CD4-positive, alpha-beta T cell (primary cell): ENCODE data around the gene SETBP1. TPM values are rescaled to one million over a fixed set of nuclear protein-coding genes. Genes with fewer than 3 reads are reported as not detected.

Source experiments
- ATAC-seq: fragments of 200-7000 bp; cut with Tn5 transposase; one replicate; pipeline ENCODE4 v1.10.0; 2022; ENCODE audit warnings: mild to moderate bottlenecking; ENCODE audit not compliant: poor library complexity
- CTCF ChIA-PET: fragments of 350-600 bp; sonication (Branson Sonifier 250); formaldehyde crosslinking; loops from one replicate; lab custom pipeline; 2021; ENCODE audit warnings: antibody characterized with exemption, inconsistent platforms; lab: Charles Lee
- POLR2A ChIA-PET: fragments of 350-600 bp; sonication (Branson Sonifier 250); formaldehyde crosslinking; loops from one replicate; lab custom pipeline; 2021; ENCODE audit warnings: antibody characterized with exemption, inconsistent platforms; lab: Charles Lee
- DNase-seq, 14 experiments: peaks; one replicate each; pipeline ENCODE4 v3.0.0-alpha.2; 2013 to 2020; ENCODE audit warnings: mixed read lengths in 2 of 14
- H3K27ac ChIP-seq, 2 donors: one replicate each; pipeline versions ENCODE4 v1.5.1 to v1.7.0; 2013; ENCODE audit warnings: low read length in 2 of 2, low read depth in 1 of 2, mild to moderate bottlenecking in 1 of 2
- H3K27me3 ChIP-seq, 2 experiments: 1 replicate in 1 of 2; 2 replicates in 1 of 2; pipeline versions ENCODE4 v1.6.1 to v1.7.0; 2013; ENCODE audit warnings: low read length in 2 of 2, control low read depth in 1 of 2, mild to moderate bottlenecking in 1 of 2, moderate library complexity in 1 of 2; ENCODE audit not compliant: insufficient read depth in 2 of 2, control insufficient read depth in 1 of 2
- H3K36me3 ChIP-seq: one replicate; pipeline ENCODE4 v1.6.1; 2013; ENCODE audit warnings: low read length, control low read depth; ENCODE audit not compliant: insufficient read depth
- H3K4me1 ChIP-seq: one replicate; pipeline ENCODE4 v1.6.1; 2013; ENCODE audit warnings: low read length, control low read depth; ENCODE audit not compliant: insufficient read depth
- H3K4me3 ChIP-seq: one replicate; pipeline ENCODE4 v1.5.1; 2013; ENCODE audit warnings: mild to moderate bottlenecking, low read length, moderate library complexity
- H3K9me3 ChIP-seq, 2 experiments: 1 replicate in 1 of 2; 2 replicates in 1 of 2; pipeline versions ENCODE4 v1.6.1 to v1.7.0; 2013; ENCODE audit warnings: low read length in 2 of 2, mild to moderate bottlenecking in 2 of 2, control low read depth in 1 of 2, moderate library complexity in 1 of 2; ENCODE audit not compliant: control insufficient read depth in 1 of 2, insufficient read depth in 1 of 2
- H3K27ac Mint-ChIP-seq: one replicate; pipeline ENCODE4 v1.8.0; 2020; ENCODE audit warnings: mixed read lengths
- H3K27me3 Mint-ChIP-seq: one replicate; pipeline ENCODE4 v1.8.0; 2021; ENCODE audit warnings: mixed read lengths
- H3K36me3 Mint-ChIP-seq: one replicate; pipeline ENCODE4 v1.8.0; 2021; ENCODE audit warnings: low read depth, mixed read lengths
- H3K4me1 Mint-ChIP-seq: one replicate; pipeline ENCODE4 v1.8.0; 2021; ENCODE audit warnings: low read depth, mixed read lengths
- H3K4me3 Mint-ChIP-seq: one replicate; pipeline ENCODE4 v1.8.0; 2020; ENCODE audit warnings: mild to moderate bottlenecking, mixed read lengths
- H3K9me3 Mint-ChIP-seq: one replicate; pipeline ENCODE4 v1.8.0; 2020; ENCODE audit warnings: mixed read lengths
- CTCF ChIP-seq: fragments of 200-600 bp; IDR thresholded peaks from one replicate; pipeline ENCODE4 v1.8.0; 2022; ENCODE audit warnings: antibody characterized with exemption, mild to moderate bottlenecking
- intact Hi-C, 2 experiments: fragments of 100-400 bp; cut with DNase I in 1 of 2; cut with micrococcal nuclease in 1 of 2; formaldehyde crosslinking; loops; one replicate each; pipeline versions ENCODE4 v1.15.1 to v1.9.0; 2023 to 2025; cut with DNase I, micrococcal nuclease
- total RNA-seq, 174 experiments: library from RNA in 2 of 174; stranded (reverse) in 2 of 174; gene quantifications; one replicate each; pipeline ENCODE4 v1.2.3 and lab custom pipeline; 2021 to 2026

The SETBP1 gene
- total RNA-seq, 2 experiments from 2014 or later: 0.25 to 0.41 TPM

GRCh38 chr18:45024357-45025088, 343.8 kb downstream of the SETBP1 start:
- no peak overlapping the region for H3K27ac ChIP-seq
- H3K36me3 Mint-ChIP-seq: no peaks in the 10 kb centered on the region
- intact Hi-C loops: no loop called here
- H3K4me1 ChIP-seq: no peaks in the 10 kb centered on the region
- H3K9me3 Mint-ChIP-seq: no peaks in the 10 kb centered on the region
- no peaks in the 10 kb centered on the region for H3K27me3 ChIP-seq
- H3K36me3 ChIP-seq: no peaks in the 10 kb centered on the region
- no peak overlapping the region for H3K4me3 Mint-ChIP-seq
- no peak for DNase-seq
- POLR2A ChIA-PET: interaction anchor here (0.8 kb wide), 1 partner anchor 19 kb away, joined by 3 read pairs; no protein-coding TSS in a partner anchor
- CTCF ChIA-PET: no interaction called here
- H3K4me1 Mint-ChIP-seq: no peaks in the 10 kb centered on the region
- TF ChIP-seq CTCF: no peak
- no peak overlapping the region for H3K4me3 ChIP-seq
- no peaks in the 10 kb centered on the region for H3K27me3 Mint-ChIP-seq
- no peaks in the 10 kb centered on the region for H3K9me3 ChIP-seq
- H3K27ac Mint-ChIP-seq: no peak overlapping the region
- ATAC-seq: no peak

GRCh38 chr18:45025089-45025450, 344.4 kb downstream of the SETBP1 start:
- CTCF ChIA-PET: no interaction called here

DNA sequence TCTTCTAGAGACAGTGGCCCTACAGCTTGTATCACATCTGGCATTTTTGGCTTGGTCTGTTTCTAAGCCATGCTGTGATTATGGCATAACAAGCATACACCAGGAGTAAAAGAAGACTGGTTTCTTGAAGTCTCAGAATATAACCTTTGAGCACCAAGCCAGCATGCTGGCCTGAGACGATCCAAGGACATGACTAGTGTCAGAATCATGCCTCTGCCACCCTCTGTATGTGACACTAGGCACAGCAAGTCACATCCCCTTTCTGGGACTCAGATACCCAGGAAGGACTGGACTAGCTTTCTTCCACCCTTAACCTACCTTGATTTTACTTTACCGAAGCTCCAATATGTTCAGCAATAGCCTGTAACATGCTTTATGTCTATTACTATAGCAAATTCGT, 345.5 kb downstream of the SETBP1 start:
- no peak for DNase-seq
- Mint-ChIP-seq H3K27ac (no peak overlapping the region), H3K27me3 (no peaks in the 10 kb centered on the region), H3K36me3 (no peaks in the 10 kb centered on the region), H3K4me1 (no peaks in the 10 kb centered on the region), H3K4me3 (no peak overlapping the region), H3K9me3 (no peaks in the 10 kb centered on the region)
- H3K4me3 ChIP-seq: no peak overlapping the region
- H3K36me3 ChIP-seq: no peaks in the 10 kb centered on the region
- no peaks in the 10 kb centered on the region for H3K27me3 ChIP-seq
- no peak for ATAC-seq
- H3K4me1 ChIP-seq: no peaks in the 10 kb centered on the region
- ChIA-PET POLR2A (no interaction called here), CTCF (no interaction called here)
- H3K9me3 ChIP-seq: no peaks in the 10 kb centered on the region
- intact Hi-C loops: no loop called here
- H3K27ac ChIP-seq: no peak overlapping the region
- no peak for TF ChIP-seq CTCF

More at GRCh38 chr18:45025089-45025450, 344.4 kb downstream of the SETBP1 start:
- intact Hi-C loops: no loop called here
- Histone ChIP-seq H3K27ac (no peak overlapping the region), H3K36me3 (no peaks in the 10 kb centered on the region), H3K27me3 (no peaks in the 10 kb centered on the region), H3K9me3 (no peaks in the 10 kb centered on the region), H3K4me3 (no peak overlapping the region), H3K4me1 (no peaks in the 10 kb centered on the region)
- no peak for TF ChIP-seq CTCF
- H3K4me3 Mint-ChIP-seq: no peak overlapping the region
- no peaks in the 10 kb centered on the region for H3K36me3 Mint-ChIP-seq
- DNase-seq: no peak
- H3K4me1 Mint-ChIP-seq: no peaks in the 10 kb centered on the region
- no peak for ATAC-seq
- H3K27me3 Mint-ChIP-seq: no peaks in the 10 kb centered on the region
- H3K27ac Mint-ChIP-seq: no peak overlapping the region
- H3K9me3 Mint-ChIP-seq: no peaks in the 10 kb centered on the region
- POLR2A ChIA-PET: interaction anchor here (0.8 kb wide), 1 partner anchor 19 kb away, joined by 3 read pairs; no protein-coding TSS in a partner anchor
